Spleen (tissue), 11 donors: Measurements from ENCODE around the gene CCDC148. TPM values are rescaled to one million over a fixed set of nuclear protein-coding genes. Genes with fewer than 3 reads are reported as not detected.

ENCODE experiments used
- DNase-seq: peaks from one replicate; pipeline ENCODE4 v3.0.0-alpha.2; 2020
- H3K27ac ChIP-seq, 8 donors: fragments of 200-600 bp; sonication (generic) in 7 of 8; 1 replicate in 4 of 8; 2 replicates in 4 of 8; pipeline versions ENCODE4 v1.5.0 to v1.8.0; 2016 to 2021; ENCODE audit warnings: inconsistent platforms in 4 of 8, mild to moderate bottlenecking in 4 of 8, moderate library complexity in 1 of 8
- H3K27me3 ChIP-seq, 7 donors: fragments of 200-600 bp; sonication (generic) in 6 of 7; replicated peaks in 1 of 7; 1 replicate in 4 of 7; 2 replicates in 3 of 7; pipeline versions ENCODE4 v1.5.0 to v1.8.0; 2016 to 2021; ENCODE audit warnings: inconsistent platforms in 3 of 7, mild to moderate bottlenecking in 1 of 7
- H3K36me3 ChIP-seq, 6 donors: fragments of 200-600 bp; sonication (generic) in 5 of 6; 1 replicate in 4 of 6; 2 replicates in 2 of 6; pipeline versions ENCODE4 v1.5.0 to v1.8.0; 2016 to 2021; ENCODE audit warnings: inconsistent platforms in 2 of 6
- H3K4me1 ChIP-seq, 6 donors: fragments of 200-600 bp; sonication (generic) in 5 of 6; 1 replicate in 3 of 6; 2 replicates in 3 of 6; pipeline versions ENCODE4 v1.5.0 to v1.8.0; 2016 to 2021; ENCODE audit warnings: inconsistent platforms in 3 of 6
- H3K4me3 ChIP-seq, 8 donors: fragments of 200-600 bp; sonication (generic) in 7 of 8; 1 replicate in 4 of 8; 2 replicates in 4 of 8; pipeline versions ENCODE4 v1.5.0 to v1.8.0; 2016 to 2021; ENCODE audit warnings: inconsistent platforms in 4 of 8, mild to moderate bottlenecking in 4 of 8, moderate library complexity in 2 of 8
- H3K9me3 ChIP-seq, 8 donors: fragments of 200-600 bp; sonication (generic) in 7 of 8; 1 replicate in 4 of 8; 2 replicates in 4 of 8; pipeline versions ENCODE4 v1.5.0 to v1.8.0; 2016 to 2021; ENCODE audit warnings: inconsistent platforms in 4 of 8
- CTCF ChIP-seq, 11 experiments: fragments of 200-600 bp in 7 of 11; fragments of 450-650 bp in 4 of 11; sonication (generic) in 4 of 11; IDR thresholded peaks in 8 of 11; conservative IDR thresholded peaks in 3 of 11; 1 replicate in 7 of 11; 2 replicates in 4 of 11; pipeline versions ENCODE4 v1.4.0 to v1.8.0; 2016 to 2021; ENCODE audit warnings: antibody characterized with exemption in 11 of 11, inconsistent platforms in 4 of 11, mild to moderate bottlenecking in 1 of 11
- POLR2A ChIP-seq, 3 donors: fragments of 450-650 bp; IDR thresholded peaks; one replicate each; pipeline ENCODE4 v1.5.1; 2017; ENCODE audit warnings: antibody characterized with exemption in 3 of 3, mild to moderate bottlenecking in 1 of 3
- POLR2AphosphoS5 ChIP-seq, 3 donors: sonication (generic); formaldehyde crosslinking; IDR thresholded peaks; one replicate each; pipeline ENCODE4 v1.5.1; 2017; ENCODE audit warnings: antibody characterized with exemption in 3 of 3
- WGBS, 5 donors: extraction: QIAGEN DNeasy Blood & Tissue Kit in 3 of 5; methylation state at CpG; one replicate each; pipeline versions ENCODE4 v1.1.5 to v1.1.7; 2013 to 2018; 5-methylcytosine and 5-hydroxymethylcytosine counted together
- intact Hi-C: fragments of 100-400 bp; cut with DNase I; formaldehyde crosslinking; loops from one replicate; pipeline ENCODE4 v1.15.0; 2023; ENCODE audit warnings: low total_unique reads
- polyA plus RNA-seq, 3 donors: library from polyadenylated mRNA; stranded (reverse); fragments of 200-250 nt; gene quantifications; one replicate each; pipeline ENCODE4 v1.2.1, GENCODE V29; 2013
- total RNA-seq, 7 donors: library from RNA; depleted of rRNA in 3 of 7; stranded (reverse); fragments of >200 nt in 3 of 7; fragmentation: NEBNext Ultra II Directional in 4 of 7; extraction: Animal tissue kit (Norgen Biotek cat#: 25700) in 4 of 7; gene quantifications; one replicate each; pipeline versions ENCODE4 v1.1.0 to v1.2.1, GENCODE V29; 2016 to 2021
- donor health status: healthy with polysubstance abuse.
- donor health status: DM: no; HTN: no; CAD: no; lungs with moderate emphysema.
- donor health status: DM: no; HTN: no; CAD: no.
- donor health status: Bipolar disorder and iron deficiency.
- donor health status: healthy.
- donor health status: DM: no; HTN: no; CAD: no.
- donor health status: DM: yes; HTN: yes; CAD: no.

The CCDC148 gene
- total and polyA plus RNA-seq, 10 donors, result 0.07 to 0.79 (median 0.46) TPM

DNA sequence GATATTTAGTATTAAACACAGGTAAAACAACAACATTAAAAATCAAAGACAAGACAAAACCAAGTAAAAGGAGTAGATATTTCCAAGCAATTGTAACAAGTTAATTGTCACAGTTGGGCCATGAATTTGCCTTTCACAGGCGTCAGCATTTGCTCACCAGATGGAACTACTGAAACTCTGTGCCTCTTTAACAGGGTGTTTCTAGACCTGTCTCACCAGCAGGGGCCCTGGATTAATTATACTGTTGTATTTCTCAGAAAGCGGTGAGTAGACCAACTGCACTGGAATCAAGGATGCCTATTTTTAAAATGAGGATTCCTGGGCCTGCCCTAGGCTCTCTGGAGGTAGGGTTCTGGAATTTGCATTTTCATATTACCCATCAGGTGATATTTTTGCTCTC, 262.3 kb downstream of the CCDC148 start:
- intact Hi-C loops, result no loop called here

DNA sequence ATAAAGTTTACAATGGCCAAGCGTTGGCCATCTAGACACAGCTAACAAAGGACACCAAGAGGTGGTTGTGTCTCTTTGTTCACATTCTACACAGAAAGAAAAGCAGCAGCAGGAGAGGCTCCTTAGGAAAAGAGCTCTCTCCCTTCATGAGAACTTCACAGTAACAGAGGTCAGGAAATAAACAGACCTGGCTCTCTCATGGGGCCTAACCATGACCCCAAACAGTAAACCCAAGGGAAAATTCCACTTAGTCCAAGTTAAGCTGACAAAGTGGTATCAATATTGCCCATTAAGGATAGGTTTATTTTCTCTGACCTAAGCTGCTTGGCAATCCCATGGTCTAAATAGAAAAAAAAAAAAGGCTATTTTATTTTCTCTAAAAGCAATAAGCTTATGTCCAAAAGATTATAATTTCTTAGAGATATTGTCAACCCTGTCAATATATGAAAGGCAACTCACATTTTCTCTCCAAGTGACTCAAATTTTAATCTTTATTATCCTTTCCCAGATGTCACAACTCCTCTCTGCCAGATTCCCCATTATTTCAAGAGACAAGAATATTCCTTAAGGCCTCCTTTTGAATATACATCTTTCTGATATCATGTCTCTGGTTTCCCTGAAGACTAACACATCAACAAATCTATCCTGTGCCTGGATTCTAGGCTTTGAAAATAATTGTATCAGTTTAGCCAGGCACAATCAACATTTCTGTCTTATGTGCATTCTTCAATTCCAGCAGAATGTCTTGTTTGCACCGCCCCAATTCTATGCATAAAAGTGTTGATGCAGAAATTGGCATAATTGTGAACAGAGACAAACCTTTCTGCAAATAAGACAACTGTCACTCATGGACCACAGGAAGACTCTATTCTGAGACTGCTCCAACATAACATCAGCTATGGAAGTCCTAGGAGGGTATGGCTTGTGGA, 263.8 kb downstream of the CCDC148 start:
- no peaks in the 10 kb centered on the region for H3K36me3 ChIP-seq
- H3K27me3 ChIP-seq, result no peaks in the 10 kb centered on the region
- peaks cover 6 to 34% (median 25%) of the 10 kb centered on the region in 6 donors for H3K4me1 ChIP-seq
- WGBS, 5 donors, result 93 to 97% (median 94%) methylated on average over 2 of the region's 2 CpGs
- intact Hi-C loops, result no loop called here
- H3K9me3 ChIP-seq, result no peaks in the 10 kb centered on the region
- no peak for DNase-seq
- no peak for TF ChIP-seq CTCF (IDR thresholded peaks at IDR 0.05 in 8 of 11, conservative IDR thresholded peaks at IDR 0.05 in 3 of 11)
- no peak for TF ChIP-seq POLR2AphosphoS5 (IDR thresholded peaks at IDR 0.05)
- no peak for TF ChIP-seq POLR2A (IDR thresholded peaks at IDR 0.05)
- no peak overlapping the region for H3K27ac ChIP-seq
- H3K4me3 ChIP-seq, result no peak overlapping the region

More for the DNA sequence above, 262.3 kb downstream of the CCDC148 start:
- no peak for TF ChIP-seq POLR2AphosphoS5 (IDR thresholded peaks at IDR 0.05)
- no peak overlapping the region for H3K27ac ChIP-seq
- no peaks in the 10 kb centered on the region for H3K9me3 ChIP-seq
- WGBS, 5 donors, result 79 to 99% (median 94%) methylated on average over 2 of the region's 2 CpGs
- H3K4me3 ChIP-seq, result no peak overlapping the region
- H3K4me1 ChIP-seq, result peaks cover 6 to 35% (median 25%) of the 10 kb centered on the region in 6 donors
- DNase-seq, result no peak
- H3K27me3 ChIP-seq, result no peaks in the 10 kb centered on the region
- no peaks in the 10 kb centered on the region for H3K36me3 ChIP-seq

DNA sequence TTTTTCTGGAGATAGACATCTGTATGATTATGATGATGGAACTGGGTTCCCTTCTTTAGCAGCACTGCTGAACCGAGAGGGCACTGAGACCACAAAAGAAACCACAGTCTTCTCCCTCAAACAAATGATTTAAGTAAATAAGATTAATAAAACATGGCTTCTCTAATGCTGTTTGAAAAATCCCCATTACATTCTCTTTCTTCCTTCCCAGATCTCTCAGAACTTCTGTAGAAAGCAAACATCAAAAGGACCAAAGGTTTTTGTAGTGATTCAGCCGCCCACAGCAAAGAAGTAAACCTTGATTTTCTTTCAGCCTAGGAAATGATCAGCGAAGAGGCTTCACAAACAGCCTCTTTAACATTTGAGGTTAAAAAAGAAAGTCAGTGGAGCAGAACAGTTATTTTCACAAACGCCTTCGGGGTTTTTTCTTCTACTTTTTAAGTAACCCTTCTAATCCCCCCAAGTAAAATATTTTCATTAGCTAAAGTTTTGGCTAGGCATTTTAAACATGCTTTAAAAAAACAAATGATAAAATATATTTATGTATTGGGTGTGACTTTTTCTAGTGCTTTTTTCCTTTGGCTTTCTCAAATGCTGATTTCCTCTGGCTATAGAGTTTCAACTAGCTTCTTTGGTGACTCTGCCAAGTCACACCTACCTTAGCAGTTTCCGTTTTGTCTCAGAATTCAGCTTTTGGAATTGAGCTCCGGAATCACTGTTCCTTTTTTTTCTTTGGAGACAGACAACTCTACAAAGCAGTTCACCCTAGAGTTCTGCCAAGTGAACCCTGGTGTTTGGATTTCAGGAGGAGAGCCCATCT, 265.3 kb downstream of the CCDC148 start:
- H3K4me1 ChIP-seq, result peaks cover 6 to 34% (median 25%) of the 10 kb centered on the region in 6 donors
- no peak for TF ChIP-seq CTCF (IDR thresholded peaks at IDR 0.05 in 8 of 11, conservative IDR thresholded peaks at IDR 0.05 in 3 of 11)
- TF ChIP-seq POLR2A (IDR thresholded peaks at IDR 0.05), result no peak
- TF ChIP-seq POLR2AphosphoS5 (IDR thresholded peaks at IDR 0.05), result no peak
- H3K4me3 ChIP-seq, result peak overlapping the region in 2 of 8 donors; percentile 3 to 32
- no peaks in the 10 kb centered on the region for H3K27me3 ChIP-seq
- WGBS, 5 donors, result 17 to 38% (median 27%) methylated on average over 7 of the region's 7 CpGs
- peak overlapping the region in 6 of 8 donors; percentile 10 to 54 (median 40) for H3K27ac ChIP-seq
- H3K36me3 ChIP-seq, result no peaks in the 10 kb centered on the region
- no peak for DNase-seq
- intact Hi-C loops, result no loop called here
- H3K9me3 ChIP-seq, result no peaks in the 10 kb centered on the region

DNA sequence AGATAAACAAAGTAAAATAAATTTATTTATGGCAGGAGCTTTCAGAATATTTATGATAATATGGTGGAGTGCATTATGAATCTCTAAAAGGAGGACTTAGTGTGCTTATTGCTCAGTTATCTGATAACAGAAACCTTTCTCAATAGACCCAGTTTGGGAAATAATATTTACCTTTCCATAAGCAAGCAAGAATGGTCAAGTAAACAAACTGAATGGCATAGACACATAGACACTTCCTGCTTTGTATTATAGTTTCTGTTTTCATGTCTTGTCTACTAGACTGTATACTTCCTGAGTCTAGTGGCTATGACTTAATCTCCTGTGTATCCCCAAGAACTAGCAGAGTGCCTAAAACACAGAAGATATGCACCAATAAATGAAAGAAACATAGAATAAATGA, 267.0 kb downstream of the CCDC148 start:
- no peak for DNase-seq
- no peaks in the 10 kb centered on the region for H3K36me3 ChIP-seq
- H3K27me3 ChIP-seq, result no peaks in the 10 kb centered on the region
- intact Hi-C loops, result no loop called here
- H3K27ac ChIP-seq, result no peak overlapping the region
- H3K4me3 ChIP-seq, result no peak overlapping the region
- H3K4me1 ChIP-seq, result peaks cover 6 to 34% (median 25%) of the 10 kb centered on the region in 6 donors
- H3K9me3 ChIP-seq, result no peaks in the 10 kb centered on the region
- TF ChIP-seq POLR2A (IDR thresholded peaks at IDR 0.05) (no peak), POLR2AphosphoS5 (IDR thresholded peaks at IDR 0.05) (no peak), CTCF (IDR thresholded peaks at IDR 0.05 in 8 of 11, conservative IDR thresholded peaks at IDR 0.05 in 3 of 11) (no peak)
